ENCODE results near the gene CD3E. TPM values are rescaled to one million over a fixed set of nuclear protein-coding genes. Genes with fewer than 3 reads are reported as not detected.
A peak's percentile ranks its signal among the peaks of the same experiment; 100 is the strongest.

Gene CD3E
- total and polyA plus RNA-seq, 2 of the 13 experiments (the other 11 are each of a cell fraction or from before 2014, with no cell fraction given), result not detected

GRCh38 chr11:118359295-118359958 is 54.9 kb downstream of the CD3E start, which contains the start of gene UBE4A (continued):
- TF ChIP-seq RFXAP (CRISPR knock-in tag; IDR thresholded peaks at IDR 0.05; ENCODE audit: borderline replicate concordance) (peak; percentile 48; the same call in 1 of the 2 replicates), ZNF264 (CRISPR knock-in tag; IDR thresholded peaks at IDR 0.05) (peak; percentile 80; the same call in 1 of the 2 replicates), TFDP2 (CRISPR knock-in tag; IDR thresholded peaks at IDR 0.05) (peak; percentile 70), TFAP4 (IDR thresholded peaks at IDR 0.05; ENCODE audit: borderline replicate concordance, low read depth) (peak; percentile 46; the same call in 1 of the 2 replicates), ETV6 (CRISPR knock-in tag; conservative IDR thresholded peaks at IDR 0.05) (peak; percentile 20; the same call in 1 of the 2 replicates), REPIN1 (CRISPR knock-in tag; IDR thresholded peaks at IDR 0.05; ENCODE audit: borderline replicate concordance, low read depth) (peak; percentile 83; the same call in 1 of the 2 replicates), KDM2A (CRISPR knock-in tag; IDR thresholded peaks at IDR 0.05; ENCODE audit: borderline replicate concordance, low read depth) (peak; percentile 91), USF2 (IDR thresholded peaks at IDR 0.05; ENCODE audit: low read depth, low read length) (no peak), USF2 (CRISPR knock-in tag; IDR thresholded peaks at IDR 0.05; ENCODE audit: borderline replicate concordance) (no peak), POLR2G (IDR thresholded peaks at IDR 0.05; ENCODE audit: low read depth, low read length) (peak; percentile 89), PATZ1 (CRISPR knock-in tag; IDR thresholded peaks at IDR 0.05) (peak; percentile 71), ARNT2 (CRISPR knock-in tag; IDR thresholded peaks at IDR 0.05; ENCODE audit: low read depth) (peak; percentile 7; the same call in 1 of the 2 replicates), ELF3 (CRISPR knock-in tag; IDR thresholded peaks at IDR 0.05) (peak; percentile 87), ZNF496 (CRISPR knock-in tag; IDR thresholded peaks at IDR 0.05; ENCODE audit: insufficient replicate concordance) (no peak), SIX4 (CRISPR knock-in tag; IDR thresholded peaks at IDR 0.05) (0 out of 2 replicates have a peak, but pooled peaks have one; percentile 34), BORCS8-MEF2B (CRISPR knock-in tag; IDR thresholded peaks at IDR 0.05) (0 out of 2 replicates have a peak, but pooled peaks have one; percentile 12), KDM5A (IDR thresholded peaks at IDR 0.05; ENCODE audit: borderline replicate concordance, low read length) (peak; percentile 98), ATF3 (CRISPR knock-in tag; IDR thresholded peaks at IDR 0.05) (peak; percentile 75; the same call in 1 of the 2 replicates), ZBTB38 (CRISPR knock-in tag; IDR thresholded peaks at IDR 0.05) (peak; percentile 55; the same call in 1 of the 2 replicates), TOPORS (CRISPR knock-in tag; IDR thresholded peaks at IDR 0.05) (peak; percentile 77), GTF3A (CRISPR knock-in tag; conservative IDR thresholded peaks at IDR 0.05) (no peak), ZMYM4 (CRISPR knock-in tag; IDR thresholded peaks at IDR 0.05) (peak; percentile 99), SAP130 (CRISPR knock-in tag; IDR thresholded peaks at IDR 0.05; ENCODE audit: low read depth) (peak; percentile 98), PITX1 (CRISPR knock-in tag; IDR thresholded peaks at IDR 0.05) (peak; percentile 72; the same call in 1 of the 2 replicates)
